ENCODE results near the gene ZNF311.

Gene ZNF311

GRCh38 chr6:29005183-29005885 lies at the start of gene ZNF311:
Gene ZNF311 (minus strand): TSS chr6:29005315. CDS start chr6:29003954, 1,361 bp downstream.
- no peak for DNase-seq

GRCh38 chr6:29051680-29052079 lies 46.6 kb upstream of the ZNF311 start:
- no peak for DNase-seq

- DNase-seq: no peak
Measured at GRCh38 chr6:29045075-29045474, 40.0 kb upstream of the ZNF311 start, which contains the start of gene OR2W1. Gene OR2W1 (minus strand): TSS chr6:29045175. CDS start chr6:29045175, 0 bp downstream.

GRCh38 chr6:29035951-29036350 lies 30.8 kb upstream of the ZNF311 start:
- DNase-seq: no peak

- DNase-seq: no peak
Measured at GRCh38 chr6:29028821-29029220, 23.7 kb upstream of the ZNF311 start.

GRCh38 chr6:29025927-29026585 lies 20.9 kb upstream of the ZNF311 start:
- DNase-seq: no peak

- no peak for DNase-seq
Measured at GRCh38 chr6:29021434-29021833, 16.3 kb upstream of the ZNF311 start.

GRCh38 chr6:29019629-29020028 lies 14.5 kb upstream of the ZNF311 start:
- DNase-seq: no peak

GRCh38 chr6:29017428-29017802 lies 12.3 kb upstream of the ZNF311 start:
- DNase-seq: no peak

- DNase-seq: peak; percentile 12
Measured at GRCh38 chr6:29016559-29017427, 11.7 kb upstream of the ZNF311 start.

GRCh38 chr6:29014729-29015608 lies 9.9 kb upstream of the ZNF311 start:
- DNase-seq: no peak

GRCh38 chr6:29011276-29011734 lies 6.2 kb upstream of the ZNF311 start:
- no peak for DNase-seq

GRCh38 chr6:29009358-29009757 lies 4.2 kb upstream of the ZNF311 start:
- DNase-seq: no peak

GRCh38 chr6:29008089-29008488 lies 3.0 kb upstream of the ZNF311 start:
- no peak for DNase-seq

- DNase-seq: no peak
Measured at GRCh38 chr6:28996844-28997510, 8.1 kb downstream of the ZNF311 start.

- DNase-seq: no peak
Measured at GRCh38 chr6:28995093-28995650, 9.9 kb downstream of the ZNF311 start.

- DNase-seq: no peak
Measured at GRCh38 chr6:28988536-28989311, 16.4 kb downstream of the ZNF311 start.

- peak; percentile 55 for DNase-seq
Measured at GRCh38 chr6:28985462-28986164, 19.5 kb downstream of the ZNF311 start.

GRCh38 chr6:28983838-28984237 lies 21.3 kb downstream of the ZNF311 start:
- no peak for DNase-seq
